MM.1S (cell line): ENCODE results near the gene EPM2AIP1.

Experiments used
- EZH2phosphoT487 ChIP-seq: fragments of 300-600 bp; sonication (generic); IDR thresholded peaks from 2 replicates; pipeline ENCODE4 v1.6.1; 2018; ENCODE audit warnings: antibody characterized with exemption, low read length
- TF ChIP-seq, protein P1 (sequence below): fragments of 300-600 bp; sonication (generic); IDR thresholded peaks from 2 replicates; pipeline ENCODE4 v1.5.1; 2016; ENCODE audit warnings: antibody characterized with exemption, low read length, mixed read lengths

DNA sequence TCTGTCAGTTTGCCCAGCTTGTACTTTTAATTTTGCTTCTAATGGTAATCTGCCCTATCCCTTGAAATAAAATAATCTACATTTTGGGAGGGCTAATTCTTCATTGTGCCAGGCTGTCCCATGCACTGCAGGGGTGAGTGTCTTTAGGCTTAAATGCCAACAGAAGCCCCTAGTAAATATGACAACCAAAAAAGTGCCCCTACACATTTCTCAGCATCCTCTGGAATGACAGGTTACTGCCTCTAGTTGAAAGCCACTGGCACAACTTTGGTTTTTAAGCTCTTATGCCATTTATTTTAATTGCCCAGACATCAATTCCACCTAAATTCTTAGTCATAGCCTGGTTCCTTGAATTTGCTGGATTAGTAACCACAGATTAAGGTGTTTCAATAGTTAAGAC, 3.4 kb downstream of the EPM2AIP1 start:
- TF ChIP-seq, protein P1, sequence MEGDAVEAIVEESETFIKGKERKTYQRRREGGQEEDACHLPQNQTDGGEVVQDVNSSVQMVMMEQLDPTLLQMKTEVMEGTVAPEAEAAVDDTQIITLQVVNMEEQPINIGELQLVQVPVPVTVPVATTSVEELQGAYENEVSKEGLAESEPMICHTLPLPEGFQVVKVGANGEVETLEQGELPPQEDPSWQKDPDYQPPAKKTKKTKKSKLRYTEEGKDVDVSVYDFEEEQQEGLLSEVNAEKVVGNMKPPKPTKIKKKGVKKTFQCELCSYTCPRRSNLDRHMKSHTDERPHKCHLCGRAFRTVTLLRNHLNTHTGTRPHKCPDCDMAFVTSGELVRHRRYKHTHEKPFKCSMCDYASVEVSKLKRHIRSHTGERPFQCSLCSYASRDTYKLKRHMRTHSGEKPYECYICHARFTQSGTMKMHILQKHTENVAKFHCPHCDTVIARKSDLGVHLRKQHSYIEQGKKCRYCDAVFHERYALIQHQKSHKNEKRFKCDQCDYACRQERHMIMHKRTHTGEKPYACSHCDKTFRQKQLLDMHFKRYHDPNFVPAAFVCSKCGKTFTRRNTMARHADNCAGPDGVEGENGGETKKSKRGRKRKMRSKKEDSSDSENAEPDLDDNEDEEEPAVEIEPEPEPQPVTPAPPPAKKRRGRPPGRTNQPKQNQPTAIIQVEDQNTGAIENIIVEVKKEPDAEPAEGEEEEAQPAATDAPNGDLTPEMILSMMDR, result no peak
- no peak for TF ChIP-seq EZH2phosphoT487
